IMR-90 (cell line): Measurements from ENCODE around the gene PFDN1. TPM values are rescaled to one million over a fixed set of nuclear protein-coding genes. Genes with fewer than 3 reads are reported as not detected.

Source experiments
- ATAC-seq: fragments of 200-7000 bp; cut with Tn5 transposase; 2 replicates; pipeline ENCODE4 v1.9.1; 2020; ENCODE audit warnings: low read depth, mild to moderate bottlenecking, moderate library complexity
- BruUV-seq: library from RNA; stranded (reverse); fragments of 400-500 nt; replicated peaks from 2 replicates; lab custom pipeline; 2021; lab: Mats Ljungman, UMichigan
- CTCF ChIA-PET: fragments of 300-600 bp; formaldehyde crosslinking; extraction: SDS; loops from one replicate; lab custom pipeline; 2021; ENCODE audit warnings: antibody characterized with exemption; lab: Yijun Ruan, JAX
- POLR2A ChIA-PET: fragments of 300-600 bp; sonication (Branson Sonifier 250); formaldehyde crosslinking; loops from one replicate; lab custom pipeline; 2022; ENCODE audit warnings: antibody characterized with exemption; ENCODE audit not compliant: unreplicated experiment; lab: Charles Lee
- DNase-seq: peaks from one replicate; pipeline ENCODE4 v3.0.0; 2013
- H2AFZ ChIP-seq: replicated peaks from 2 replicates; pipeline ENCODE3; 2013; ENCODE audit warnings: low read length, mild to moderate bottlenecking; ENCODE audit not compliant: poor library complexity
- H2AK5ac ChIP-seq: 2 replicates; pipeline ENCODE4 v1.6.1; 2013; ENCODE audit warnings: low read depth, low read length, inconsistent platforms
- H2AK9ac ChIP-seq: replicated peaks from 2 replicates; pipeline ENCODE3; 2013; ENCODE audit warnings: mild to moderate bottlenecking, low read depth, low read length, moderate library complexity; ENCODE audit not compliant: poor library complexity
- H2BK120ac ChIP-seq: 2 replicates; pipeline ENCODE4 v1.6.1; 2013; ENCODE audit warnings: low read depth, low read length, inconsistent platforms
- H2BK15ac ChIP-seq: 3 replicates; pipeline ENCODE4 v1.6.1; 2013; ENCODE audit warnings: low read depth, low read length, inconsistent platforms
- H2BK20ac ChIP-seq: 2 replicates; pipeline ENCODE4 v1.6.1; 2013; ENCODE audit warnings: low read depth, mild to moderate bottlenecking, inconsistent platforms, low read length, moderate library complexity
- H2BK5ac ChIP-seq: 2 replicates; pipeline ENCODE4 v1.6.1; 2013; ENCODE audit warnings: mild to moderate bottlenecking, low read depth, low read length, inconsistent platforms; ENCODE audit not compliant: poor library complexity, severe bottlenecking
- H3K14ac ChIP-seq: replicated peaks from 2 replicates; pipeline ENCODE4 v1.6.1; 2013; ENCODE audit warnings: low read depth, low read length, inconsistent platforms
- H3K18ac ChIP-seq: 2 replicates; pipeline ENCODE4 v1.6.1; 2013; ENCODE audit warnings: low read depth, low read length, control low read depth
- H3K23ac ChIP-seq: 2 replicates; pipeline ENCODE4 v1.6.1; 2013; ENCODE audit warnings: low read depth, low read length, inconsistent platforms
- H3K27ac ChIP-seq: 2 replicates; pipeline ENCODE4 v1.5.1; 2013; ENCODE audit warnings: mild to moderate bottlenecking, control low read depth, low read length; ENCODE audit not compliant: insufficient read depth
- H3K27me3 ChIP-seq: 2 replicates; pipeline ENCODE4 v1.6.1; 2013; ENCODE audit warnings: low read length; ENCODE audit not compliant: control insufficient read depth, insufficient read depth
- H3K36me3 ChIP-seq: 2 replicates; pipeline ENCODE4 v1.6.1; 2013; ENCODE audit warnings: low read length, mixed read lengths; ENCODE audit not compliant: control insufficient read depth, insufficient read depth
- H3K4ac ChIP-seq: 2 replicates; pipeline ENCODE4 v1.6.1; 2013; ENCODE audit warnings: low read depth, low read length, inconsistent platforms
- H3K4me1 ChIP-seq: 2 replicates; pipeline ENCODE4 v1.6.1; 2013; ENCODE audit warnings: low read length, mixed read lengths; ENCODE audit not compliant: control insufficient read depth, insufficient read depth
- H3K4me2 ChIP-seq: 2 replicates; pipeline ENCODE4 v1.6.1; 2013; ENCODE audit warnings: low read depth, mild to moderate bottlenecking, control low read depth, low read length, moderate library complexity
- H3K4me3 ChIP-seq: 2 replicates; pipeline ENCODE4 v1.5.1; 2013; ENCODE audit warnings: low read depth, mild to moderate bottlenecking, control low read depth, low read length, moderate library complexity; ENCODE audit not compliant: insufficient read depth
- H3K56ac ChIP-seq: 2 replicates; pipeline ENCODE4 v1.6.1; 2013; ENCODE audit warnings: low read length, inconsistent platforms; ENCODE audit not compliant: insufficient read depth; ENCODE audit errors: extremely low read depth
- H3K79me1 ChIP-seq, 2 experiments: 2 replicates each; pipeline ENCODE4 v1.6.1; 2013; ENCODE audit warnings: low read length in 2 of 2, inconsistent platforms in 1 of 2, low read depth in 1 of 2
- H3K9ac ChIP-seq: 2 replicates; pipeline ENCODE4 v1.6.1; 2013; ENCODE audit warnings: low read depth, low read length, control low read depth
- H3K9me1 ChIP-seq: 2 replicates; pipeline ENCODE4 v1.6.1; 2013; ENCODE audit warnings: low read length, inconsistent platforms; ENCODE audit not compliant: insufficient read depth
- H3K9me3 ChIP-seq: 2 replicates; pipeline ENCODE4 v1.6.1; 2013; ENCODE audit warnings: low read length; ENCODE audit not compliant: control insufficient read depth, insufficient read depth
- H4K20me1 ChIP-seq: 2 replicates; pipeline ENCODE4 v1.6.1; 2013; ENCODE audit warnings: low read length, inconsistent platforms; ENCODE audit not compliant: insufficient read depth
- H4K5ac ChIP-seq: 2 replicates; pipeline ENCODE4 v1.6.1; 2013; ENCODE audit warnings: mild to moderate bottlenecking, low read depth, low read length, control low read depth
- H4K8ac ChIP-seq, 2 experiments: 2 replicates each; pipeline ENCODE4 v1.6.1; 2013; ENCODE audit warnings: low read depth in 2 of 2, low read length in 2 of 2, control low read depth in 1 of 2, inconsistent platforms in 1 of 2
- H4K91ac ChIP-seq: 2 replicates; pipeline ENCODE4 v1.6.1; 2013; ENCODE audit warnings: low read depth, low read length, inconsistent platforms; ENCODE audit not compliant: insufficient read depth
- CHD1 ChIP-seq: IDR thresholded peaks from 2 replicates; pipeline ENCODE4 v1.6.1; 2012; ENCODE audit warnings: low read depth, low read length, improper control_type of control experiment
- MAZ ChIP-seq: IDR thresholded peaks from 2 replicates; pipeline ENCODE4 v1.6.1; 2012; ENCODE audit warnings: low read depth, mild to moderate bottlenecking, low read length, improper control_type of control experiment, moderate library complexity, borderline replicate concordance
- MXI1 ChIP-seq: IDR thresholded peaks from 2 replicates; pipeline ENCODE4 v1.6.1; 2012; ENCODE audit warnings: low read depth, mild to moderate bottlenecking, low read length, moderate library complexity, borderline replicate concordance
- RAD21 ChIP-seq: IDR thresholded peaks from 2 replicates; pipeline ENCODE4 v1.6.1; 2012; ENCODE audit warnings: low read length, improper control_type of control experiment
- RFX5 ChIP-seq: IDR thresholded peaks from 2 replicates; pipeline ENCODE4 v1.8.0; 2012; ENCODE audit warnings: low read depth, mild to moderate bottlenecking, low read length, moderate library complexity
- SMC3 ChIP-seq: fragments of 150-350 bp; IDR thresholded peaks from 2 replicates; pipeline ENCODE4 v1.6.1; 2016; ENCODE audit warnings: low read depth, mild to moderate bottlenecking, antibody characterized with exemption, low read length, moderate library complexity
- dilution Hi-C: fragments of 300-500 bp; cut with HindIII; formaldehyde crosslinking; loops from one replicate; pipeline ENCODE4 v1.14.3; 2018; ENCODE audit warnings: low sequenced_read_pairs; ENCODE audit not compliant: unreplicated experiment
- in situ Hi-C: fragments of 300-500 bp; cut with MboI; formaldehyde crosslinking; loops from 3 replicates; pipeline ENCODE4 v1.14.3; 2019; ENCODE audit warnings: low sequenced_read_pairs, inconsistent platforms, mixed read lengths
- intact Hi-C: fragments of 100-400 bp; cut with micrococcal nuclease; formaldehyde crosslinking; loops from 2 replicates; pipeline ENCODE4 v1.10.0; 2022
- polyA plus RNA-seq, 3 experiments: library from polyadenylated mRNA; depleted of rRNA; stranded (reverse); fragments of >200 nt; gene quantifications; 2 replicates each; pipeline ENCODE4 v1.2.3, GENCODE V29; 2012; ENCODE audit warnings: low replicate concordance in 1 of 3
- total RNA-seq: library from RNA; depleted of rRNA; stranded (reverse); fragments of >200 nt; gene quantifications from 2 replicates; pipeline ENCODE4 v1.2.3, GENCODE V29; 2012

The PFDN1 gene
- total and polyA plus RNA-seq, 2 of the 4 experiments (the other 2 are of a cell fraction): 98.8 to 134 TPM

- no peak overlapping the region for H3K23ac ChIP-seq
- H4K8ac ChIP-seq: no peak overlapping the region
- no peak overlapping the region for H2BK15ac ChIP-seq
- in situ Hi-C loops: no loop called here
- TF ChIP-seq RAD21 (no peak), RFX5 (no peak), MXI1 (no peak), MAZ (no peak), CHD1 (no peak), SMC3 (no peak)
- no peak overlapping the region for H3K4me2 ChIP-seq
- H4K91ac ChIP-seq: no peak overlapping the region
- H3K27me3 ChIP-seq: no peaks in the 10 kb centered on the region
- H3K9ac ChIP-seq: no peak overlapping the region
- H3K4ac ChIP-seq: no peak overlapping the region
- H2BK20ac ChIP-seq: no peak overlapping the region
- H3K9me3 ChIP-seq: no peaks in the 10 kb centered on the region
- BruUV-seq: no TSS peak
- H3K4me1 ChIP-seq: no peaks in the 10 kb centered on the region
- no peak for ATAC-seq
- no peak overlapping the region for H2BK5ac ChIP-seq
- no peak overlapping the region for H2BK120ac ChIP-seq
- H3K27ac ChIP-seq: no peak overlapping the region
- H3K36me3 ChIP-seq: no peaks in the 10 kb centered on the region
- H3K18ac ChIP-seq: no peak overlapping the region
- no peak overlapping the region for H3K56ac ChIP-seq
- H3K79me1 ChIP-seq: no peaks in the 10 kb centered on the region
- H2AK5ac ChIP-seq: no peak overlapping the region
- no peak overlapping the region for H4K5ac ChIP-seq
- H3K9me1 ChIP-seq: no peaks in the 10 kb centered on the region
- H4K20me1 ChIP-seq: no peaks in the 10 kb centered on the region; the same call in 1 of the 2 replicates
- CTCF ChIA-PET: no interaction called here
- no peak for DNase-seq
- H3K14ac ChIP-seq: no peak overlapping the region
- POLR2A ChIA-PET: no interaction called here
- intact Hi-C loops: no loop called here
- dilution Hi-C loops: no loop called here
- no peak overlapping the region for H2AK9ac ChIP-seq
- no peak overlapping the region for H3K4me3 ChIP-seq
- no peak overlapping the region for H2AFZ ChIP-seq
These were observed 94.8 kb downstream of the PFDN1 start for GRCh38 chr5:140208065-140208464.
